GM19240 (cell line): ENCODE data around the gene BCKDHB.
"Not testable (repeated sequence)": the region's sequence is repeated elsewhere in the genome, so short reads cannot be mapped to it uniquely, and the experiment has no call there.

Experiments
- DNase-seq: peaks from one replicate; pipeline ENCODE4 v3.0.0; 2011; ENCODE audit warnings: low spot score; ENCODE audit not compliant: insufficient read length

BCKDHB gene

DNA sequence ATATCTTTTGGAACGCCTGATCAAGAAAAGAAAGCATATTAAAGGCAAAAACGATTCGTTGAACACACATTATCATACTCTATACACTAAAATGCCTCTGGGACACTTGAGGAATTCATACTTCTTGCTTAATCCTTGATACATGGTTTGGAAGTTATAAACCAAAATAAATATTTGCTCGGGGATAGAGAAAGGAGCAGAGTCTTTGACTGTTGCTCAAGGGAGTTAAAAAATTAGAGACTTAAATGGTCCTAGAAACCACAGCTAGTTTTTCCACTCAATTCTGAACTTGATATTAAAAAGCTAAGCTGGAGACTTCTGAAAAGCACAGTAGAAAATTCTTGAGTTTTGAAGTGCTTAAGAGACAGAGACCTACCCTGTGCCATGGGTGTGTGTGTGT lies 98.9 kb downstream of the BCKDHB start:
- no peak for DNase-seq

DNA sequence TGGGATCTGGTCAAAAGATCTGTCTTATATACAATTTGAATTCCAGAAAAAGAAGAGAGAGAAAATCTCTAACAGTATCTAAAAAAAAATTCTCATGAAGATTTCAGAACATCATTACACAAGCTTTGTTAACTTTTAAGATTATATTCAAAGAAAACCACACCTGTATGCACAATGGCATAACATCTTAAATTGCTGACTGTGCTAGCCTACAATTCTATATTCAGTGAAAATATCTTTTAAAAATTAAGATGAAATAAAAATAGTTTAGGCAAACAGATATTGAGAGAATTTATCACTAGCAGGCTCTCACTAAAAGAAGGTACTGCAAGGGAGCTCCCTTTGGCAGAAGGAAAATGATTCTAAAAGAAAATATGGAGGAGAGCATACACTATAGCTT lies 100.3 kb downstream of the BCKDHB start:
- DNase-seq: no peak

DNA sequence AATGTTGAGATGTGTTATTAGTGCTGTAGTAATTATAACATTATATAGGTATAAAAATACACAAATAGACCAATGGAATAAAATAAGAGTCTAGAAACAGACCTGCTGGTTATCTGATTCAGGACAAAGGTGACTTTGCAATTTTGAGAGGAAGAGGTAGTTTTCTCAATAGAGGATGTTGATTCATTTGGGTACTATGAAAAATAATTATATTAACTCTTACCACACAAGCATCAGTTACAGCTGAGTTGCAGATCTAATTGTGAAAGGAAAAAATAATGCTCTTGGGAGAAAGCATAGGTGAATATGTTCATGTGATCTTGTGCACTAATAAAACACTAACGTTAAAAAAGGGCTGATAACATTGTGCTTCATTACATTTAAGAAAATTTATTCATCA lies 103.0 kb downstream of the BCKDHB start:
- DNase-seq: no peak

DNA sequence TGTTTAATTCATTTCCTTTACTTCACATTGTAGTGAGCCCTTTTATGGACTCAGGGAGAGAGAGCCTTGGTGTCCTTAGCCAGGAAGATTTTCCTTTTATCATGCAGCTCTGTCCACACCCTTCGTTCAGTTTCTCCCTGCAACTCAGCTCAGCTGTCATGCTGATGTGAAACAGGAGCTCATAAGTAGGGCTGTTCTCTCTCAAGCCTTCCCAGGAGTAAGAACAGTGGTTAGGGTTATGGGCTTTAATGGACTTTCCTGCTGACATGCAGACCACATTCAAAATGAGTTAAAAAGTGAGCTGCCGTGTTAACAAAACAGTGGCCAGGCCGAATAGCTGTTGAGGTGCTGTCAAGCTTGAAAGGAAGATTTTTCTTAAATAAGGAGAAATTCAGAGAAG lies 104.1 kb downstream of the BCKDHB start:
- DNase-seq: no peak

DNA sequence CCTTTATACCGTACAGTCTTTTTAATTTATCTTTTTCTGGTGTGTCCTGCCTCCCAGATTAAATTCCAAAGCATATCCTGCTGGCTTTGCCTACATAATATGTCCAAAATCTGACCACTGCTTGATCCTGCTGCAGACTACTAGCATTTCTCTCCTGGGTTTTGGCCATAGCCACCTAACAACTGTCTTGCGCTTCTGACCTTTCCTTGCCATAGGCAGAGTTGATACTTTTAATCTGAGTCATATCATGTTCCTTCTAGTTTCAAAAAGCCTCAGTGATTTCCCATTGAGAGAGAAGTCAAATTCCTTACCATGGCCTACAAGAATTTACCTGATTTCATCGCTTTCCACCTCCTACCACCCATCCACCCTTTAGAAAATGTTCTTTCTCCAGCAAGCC lies 104.8 kb downstream of the BCKDHB start:
- no peak for DNase-seq

DNA sequence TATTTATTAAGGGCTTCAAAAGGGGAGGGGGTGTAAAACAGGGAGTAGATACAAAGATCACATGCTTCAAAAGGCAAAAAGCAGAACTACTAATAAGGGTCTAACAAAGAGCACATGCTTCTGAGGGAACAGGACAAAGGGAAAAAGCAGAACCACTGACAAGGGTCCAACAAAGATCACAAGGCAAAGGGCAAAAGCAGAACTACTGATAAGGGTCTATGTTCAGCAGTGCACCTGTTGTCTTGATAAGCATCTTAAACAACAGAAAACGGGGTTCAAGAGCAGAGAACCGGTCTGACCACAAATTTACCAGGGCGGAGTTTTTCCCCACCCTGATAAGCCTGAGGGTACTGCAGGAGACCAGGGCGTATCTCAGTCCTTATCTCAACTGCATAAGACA lies 105.4 kb downstream of the BCKDHB start:
- DNase-seq: not testable (repeated sequence)

DNA sequence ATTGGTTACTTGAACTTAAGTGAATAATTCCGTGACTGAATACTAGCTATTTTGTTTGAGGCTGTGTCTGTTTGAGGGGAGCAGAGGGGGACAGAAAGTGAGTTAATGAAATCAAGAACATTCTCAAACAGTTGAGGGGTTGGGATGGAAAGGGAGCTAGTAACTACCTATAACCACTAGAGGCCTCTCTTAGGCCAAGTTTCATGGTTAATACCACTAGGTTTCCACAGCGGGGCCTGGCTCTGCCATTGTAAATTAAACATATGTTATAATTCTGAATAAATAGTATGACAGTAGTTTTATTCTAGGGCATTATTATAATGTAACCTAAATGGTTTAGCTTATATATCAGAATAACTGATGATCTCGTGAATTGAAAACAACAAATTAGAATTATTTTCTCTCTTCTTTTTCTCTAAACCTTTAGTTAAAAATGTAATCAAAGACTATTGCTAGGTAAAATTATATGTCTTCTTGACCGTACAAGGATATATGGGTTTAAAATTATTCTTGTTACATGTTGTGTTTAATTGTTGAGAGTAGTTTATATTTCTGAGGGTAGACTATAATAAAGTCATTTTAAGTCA lies 108.1 kb downstream of the BCKDHB start:
- no peak for DNase-seq

DNA sequence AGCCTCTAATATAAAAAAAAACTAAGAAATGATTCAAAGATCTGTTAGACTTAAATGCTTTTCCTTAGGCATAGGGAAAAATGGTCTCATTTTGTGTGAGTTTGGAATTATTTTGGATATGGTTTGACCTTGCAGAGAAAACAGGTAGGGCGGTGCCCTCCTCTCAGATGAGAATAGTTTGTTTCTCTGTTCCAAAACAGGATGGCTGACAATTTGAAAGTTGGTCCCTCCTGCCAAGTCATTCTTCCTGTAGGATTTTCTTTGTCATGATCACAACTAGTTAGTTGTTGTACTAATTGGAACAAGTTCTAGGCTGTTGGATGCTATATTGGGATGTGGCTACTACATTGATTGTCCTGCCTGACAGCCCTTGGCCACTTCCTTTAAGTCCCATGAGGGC lies 108.6 kb downstream of the BCKDHB start:
- DNase-seq: no peak

DNA sequence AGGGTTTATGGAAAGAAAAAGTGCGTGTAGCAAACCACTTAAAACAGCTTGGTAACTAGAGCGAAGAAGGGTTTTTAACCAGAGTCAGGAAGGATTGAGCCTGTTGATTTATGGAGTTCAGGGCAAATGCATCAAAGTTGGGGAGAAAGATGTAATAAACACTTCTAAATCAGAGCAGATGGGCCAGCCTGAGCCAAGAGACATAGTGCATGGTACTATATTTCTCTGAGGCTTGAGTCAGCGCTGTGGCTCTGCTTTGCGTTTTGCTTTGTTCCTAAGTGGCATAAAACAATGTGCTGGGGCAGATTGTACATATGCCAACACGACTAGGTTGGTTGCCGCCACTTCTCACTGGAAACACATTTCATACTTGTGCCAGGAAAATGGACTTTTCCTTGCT lies 111.3 kb downstream of the BCKDHB start:
- DNase-seq: no peak

DNA sequence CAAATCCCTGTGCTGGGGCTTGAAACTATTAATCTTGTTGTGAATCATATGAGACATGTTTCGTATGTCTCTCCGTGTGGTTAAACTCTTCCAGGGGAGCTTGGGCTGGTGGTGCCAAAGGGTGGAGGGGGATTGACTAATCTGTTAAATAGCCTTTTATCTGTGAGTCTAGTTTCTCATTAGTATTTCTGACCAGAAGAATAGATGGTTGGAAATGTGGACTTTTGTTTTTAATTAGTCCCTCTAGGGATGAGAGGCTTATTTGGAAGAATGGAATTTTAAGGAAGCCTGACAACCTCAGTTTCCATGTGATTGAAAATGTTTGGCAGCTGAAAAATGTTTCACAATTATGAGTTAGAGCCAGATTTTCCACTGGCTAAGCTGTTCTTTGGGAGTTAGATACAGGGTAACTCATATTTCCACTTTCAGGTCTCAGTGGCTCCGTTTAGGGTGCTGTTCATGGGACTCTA lies 117.3 kb downstream of the BCKDHB start:
- DNase-seq: no peak

DNA sequence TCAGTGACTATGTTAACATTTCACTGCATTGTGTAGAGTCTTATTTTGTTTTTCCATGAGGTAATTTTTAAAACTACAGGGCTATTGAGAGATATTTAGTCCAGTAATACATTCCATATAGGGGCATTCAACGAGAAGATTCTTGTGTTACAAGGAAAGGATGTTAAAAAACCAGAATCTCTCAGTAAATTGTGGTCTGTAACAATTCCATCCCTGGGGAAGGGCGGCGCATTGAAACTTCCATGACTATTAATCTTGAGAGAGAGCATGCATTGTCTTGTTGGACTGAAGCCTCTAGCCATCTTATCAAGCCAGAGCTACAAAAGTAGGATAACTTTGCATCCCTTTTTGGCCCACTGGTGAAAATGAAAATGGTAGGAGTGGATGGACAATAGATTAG lies 119.7 kb downstream of the BCKDHB start:
- no peak for DNase-seq

DNA sequence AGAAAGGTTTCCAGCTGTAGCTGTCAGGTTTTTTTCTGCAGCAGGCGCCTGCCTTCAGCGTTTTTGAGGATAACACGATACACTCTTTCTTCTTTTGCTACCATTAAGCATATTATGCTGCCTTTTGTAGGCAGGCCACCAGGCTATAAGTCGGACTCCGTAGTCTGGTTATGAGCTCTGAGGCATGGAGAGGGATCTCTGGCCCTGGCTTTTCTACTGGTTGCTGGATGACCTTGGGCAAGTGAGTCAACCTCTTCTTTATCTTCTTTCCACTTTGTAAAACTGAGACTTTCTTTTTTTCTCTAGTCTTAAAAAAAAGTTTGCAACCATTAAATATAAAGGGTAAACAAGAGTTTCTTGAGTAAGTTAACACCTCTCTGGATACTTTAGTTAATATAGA lies 120.2 kb downstream of the BCKDHB start:
- no peak for DNase-seq

DNA sequence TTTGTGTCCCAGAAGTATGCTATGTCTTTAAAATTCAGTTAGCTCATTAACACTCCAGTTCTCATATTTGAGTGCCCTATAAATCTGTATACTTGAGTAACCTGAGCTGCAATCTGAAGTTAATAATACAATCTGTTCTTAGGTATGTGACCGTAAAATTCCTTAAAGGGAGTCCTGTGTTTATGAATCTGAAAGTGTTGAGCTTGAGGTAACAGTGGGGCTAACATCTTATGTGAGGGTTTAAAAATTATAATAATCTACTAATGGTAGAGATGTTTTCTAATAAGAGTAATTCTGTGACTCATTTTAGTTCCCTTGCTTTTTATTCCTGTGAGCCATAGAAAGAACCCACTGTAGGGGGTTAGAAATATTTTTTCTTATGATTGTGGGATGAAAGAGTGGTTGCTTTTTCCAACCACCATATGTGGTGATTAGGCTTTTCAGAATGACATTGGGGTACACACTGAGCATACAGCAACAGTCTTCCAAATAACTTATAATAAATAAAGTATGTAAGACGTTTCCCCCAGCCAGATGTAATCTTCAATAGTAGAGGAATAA lies 121.2 kb downstream of the BCKDHB start:
- no peak for DNase-seq

DNA sequence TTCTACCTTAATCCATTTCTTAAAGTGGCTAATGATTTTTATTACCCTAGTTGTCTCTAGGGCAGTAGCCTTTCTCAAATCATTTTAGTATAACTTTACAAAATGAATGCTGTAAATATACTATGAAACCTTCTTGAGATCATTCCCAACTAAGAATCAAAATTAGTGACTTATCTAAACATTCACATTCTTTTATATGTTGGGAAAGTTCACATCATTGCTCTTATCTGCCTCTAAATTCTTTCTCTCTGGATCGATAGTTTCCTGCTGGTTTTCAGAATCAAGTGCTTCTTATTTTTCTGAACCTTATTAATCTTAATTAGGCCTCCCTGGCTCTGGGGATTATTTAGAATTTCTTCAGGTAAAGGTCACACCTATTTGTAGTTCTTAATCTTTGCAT lies 126.8 kb downstream of the BCKDHB start:
- no peak for DNase-seq

DNA sequence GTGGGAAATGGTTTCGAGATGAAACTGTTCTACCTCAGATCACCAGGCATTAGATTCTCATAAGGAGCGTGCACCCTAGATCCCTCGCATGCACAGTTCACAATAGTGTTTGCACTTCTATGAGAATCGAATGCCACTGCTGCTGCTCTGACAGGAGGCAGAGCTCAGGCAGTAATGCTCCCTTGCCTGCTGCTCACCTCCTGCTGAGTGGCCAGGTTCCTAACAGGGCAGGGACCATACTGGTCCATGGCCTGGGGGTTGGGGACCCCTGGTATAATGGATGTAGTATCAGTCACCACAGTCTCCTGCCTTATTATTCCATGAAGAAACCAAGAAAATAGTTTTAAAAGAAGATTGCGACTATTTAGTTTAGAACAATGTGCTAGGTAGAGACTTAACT lies 127.5 kb downstream of the BCKDHB start:
- no peak for DNase-seq

DNA sequence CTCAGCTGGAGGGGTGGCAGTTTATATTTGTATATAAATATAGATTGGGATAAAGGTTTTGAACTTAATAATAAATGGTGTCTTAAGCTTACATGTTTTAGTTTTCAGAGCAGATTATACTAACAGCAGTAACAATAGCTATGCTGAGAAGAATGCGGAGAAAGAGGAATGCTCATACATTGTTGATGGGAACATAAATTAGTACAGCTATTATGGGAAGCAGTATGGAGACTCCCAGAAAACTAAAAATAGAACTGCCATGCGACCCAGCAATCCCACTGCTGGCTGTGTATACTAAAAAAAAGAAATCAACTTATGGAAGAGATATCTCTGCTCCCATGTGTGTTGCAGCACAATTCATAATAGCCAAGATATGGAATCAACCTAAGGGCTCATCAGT lies 127.9 kb downstream of the BCKDHB start:
- DNase-seq: no peak

DNA sequence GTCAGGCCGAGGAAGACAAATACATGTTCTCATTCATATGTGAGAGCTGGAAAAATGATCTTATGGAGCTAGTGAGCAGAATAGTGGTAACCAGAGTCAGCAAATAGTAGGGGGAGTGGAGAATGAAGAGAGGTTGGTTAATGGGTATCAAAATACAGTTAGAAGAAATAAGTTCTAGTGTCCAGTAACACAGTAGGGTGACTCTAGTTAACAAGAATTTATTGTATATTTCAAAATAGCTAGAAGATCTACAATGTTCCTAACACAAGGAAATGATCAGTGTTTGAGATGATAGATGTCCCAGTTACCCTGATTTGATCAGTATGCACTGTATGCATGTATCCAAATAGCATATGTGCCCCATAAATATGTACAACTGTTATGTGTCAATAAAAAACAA lies 128.4 kb downstream of the BCKDHB start:
- no peak for DNase-seq

DNA sequence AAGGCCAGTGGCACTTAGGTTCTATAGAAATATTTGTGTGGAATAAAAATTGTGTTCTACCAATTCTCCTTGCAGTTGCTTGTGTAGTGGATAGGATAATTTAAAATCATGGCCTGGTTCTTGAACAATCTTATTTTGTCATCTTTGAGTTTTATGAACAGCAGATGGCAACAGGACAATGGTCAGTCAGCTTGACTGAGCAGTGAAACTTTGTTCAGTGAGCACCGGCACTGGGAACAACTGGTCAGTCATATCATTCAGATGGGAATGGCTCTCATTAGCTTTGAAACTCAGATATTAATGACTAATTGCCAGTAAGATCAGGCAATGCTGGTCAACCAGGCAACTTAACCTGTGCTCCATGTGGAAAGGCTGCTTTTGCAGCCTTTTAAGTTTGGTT lies 129.2 kb downstream of the BCKDHB start:
- DNase-seq: no peak

DNA sequence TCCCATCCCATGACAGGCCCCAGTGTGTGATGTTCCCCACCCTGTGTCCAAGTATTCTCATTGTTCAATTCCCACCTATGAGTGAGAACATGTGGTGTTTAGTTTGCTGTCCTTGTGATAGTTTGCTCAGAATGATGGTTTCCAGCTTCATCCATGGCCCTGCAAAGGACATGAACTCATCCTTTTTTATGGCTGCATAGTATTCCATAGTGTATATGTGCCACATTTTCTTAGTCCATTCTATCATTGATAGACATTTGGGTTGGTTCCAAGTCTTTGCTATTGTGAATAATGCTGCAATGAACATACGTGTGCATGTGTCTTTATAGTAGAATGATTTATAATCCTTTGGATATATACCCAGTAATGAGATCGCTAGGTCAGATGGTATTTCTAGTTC lies 132.3 kb downstream of the BCKDHB start:
- not testable (repeated sequence) for DNase-seq

DNA sequence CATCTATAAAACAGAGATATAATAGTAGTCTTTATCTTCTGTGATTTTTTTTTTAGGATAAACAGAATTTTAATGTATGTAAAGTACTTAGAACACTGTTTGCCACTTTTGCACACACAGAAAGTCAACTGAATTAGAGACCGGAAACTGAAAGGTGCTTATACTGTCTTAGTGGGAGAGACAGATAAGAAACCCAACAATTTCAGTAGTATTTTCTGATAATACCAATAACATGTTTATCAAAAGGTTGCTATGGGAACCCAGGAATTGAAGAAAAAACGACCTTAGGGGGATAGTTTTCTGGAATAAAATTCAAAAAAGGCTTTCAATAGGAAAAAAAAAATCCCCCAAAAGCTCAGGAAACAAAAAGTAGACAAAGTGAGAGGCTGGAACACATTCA lies 138.6 kb downstream of the BCKDHB start:
- DNase-seq: no peak

DNA sequence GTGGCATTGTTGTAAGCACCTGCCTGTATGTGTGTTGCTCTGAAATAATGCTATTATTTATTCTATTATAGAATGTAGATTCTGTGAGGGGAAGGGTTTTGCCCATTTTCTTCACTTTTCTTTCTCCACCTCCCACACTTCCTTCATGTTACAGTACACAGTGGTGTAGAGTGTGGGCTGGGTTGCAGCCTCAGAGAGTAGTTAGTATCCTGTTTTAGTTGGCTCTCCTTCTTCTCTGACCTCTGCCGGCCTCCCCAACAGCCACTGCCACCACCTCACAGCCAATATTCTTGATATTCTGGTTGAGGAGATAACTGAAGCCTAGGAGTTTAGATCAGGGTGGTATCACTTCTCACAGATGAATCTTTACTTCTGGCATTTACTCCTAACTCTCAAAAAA lies 143.4 kb downstream of the BCKDHB start:
- no peak for DNase-seq

DNA sequence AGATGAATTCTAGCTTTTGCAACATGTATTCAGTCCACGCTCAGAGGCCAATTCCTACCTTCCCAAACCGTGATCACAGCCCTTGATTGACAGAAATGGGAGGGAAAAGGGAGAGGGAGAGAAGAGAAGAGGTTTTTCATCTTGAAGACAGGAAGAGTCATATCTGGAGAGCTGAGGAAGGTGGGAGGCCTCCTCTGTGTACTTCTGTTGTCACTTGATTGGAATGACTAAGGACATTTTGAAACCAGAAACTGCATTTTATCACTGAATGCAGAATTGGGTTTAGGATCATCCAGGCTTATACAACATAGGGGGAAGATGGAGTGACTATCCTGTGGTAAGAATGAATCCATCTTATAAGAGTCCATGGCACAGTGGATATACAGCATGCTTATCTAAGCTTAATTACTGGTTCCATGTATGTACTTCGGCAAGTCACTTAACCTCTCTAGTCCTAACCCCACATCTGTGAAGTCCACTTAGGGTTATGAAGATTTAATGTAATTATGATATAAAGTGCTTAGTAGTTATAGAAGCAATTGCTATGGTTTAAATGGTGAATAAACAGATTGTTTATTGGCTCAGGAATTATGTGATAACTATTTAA lies 144.0 kb downstream of the BCKDHB start:
- DNase-seq: no peak

DNA sequence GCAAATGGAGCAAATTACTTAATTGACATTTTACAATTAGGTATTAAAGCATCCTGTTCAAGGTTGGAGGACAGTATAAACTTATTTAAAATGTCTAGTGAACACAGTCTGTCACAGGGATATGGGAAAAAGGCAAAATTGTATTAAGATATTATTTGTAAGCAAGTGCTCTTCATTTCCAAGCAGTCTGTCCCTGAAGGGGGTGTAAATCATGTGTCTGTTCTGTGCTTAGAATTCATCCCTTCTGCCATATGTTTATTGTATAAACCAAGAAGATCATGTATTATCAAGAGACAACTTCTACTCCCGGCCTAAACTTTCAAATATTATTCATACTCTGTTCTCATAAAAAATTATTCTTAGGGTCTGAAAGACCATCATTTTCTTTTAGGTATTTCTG lies 144.8 kb downstream of the BCKDHB start:
- no peak for DNase-seq
